Measurements from ENCODE around the gene MXD4.
"Not testable (repeated sequence)": the region's sequence is repeated elsewhere in the genome, so short reads cannot be mapped to it uniquely, and the experiment has no call there.

MXD4 gene

GRCh38 chr4:2217726-2218125 lies 44.2 kb downstream of the MXD4 start:
- DNase-seq: no peak

DNA sequence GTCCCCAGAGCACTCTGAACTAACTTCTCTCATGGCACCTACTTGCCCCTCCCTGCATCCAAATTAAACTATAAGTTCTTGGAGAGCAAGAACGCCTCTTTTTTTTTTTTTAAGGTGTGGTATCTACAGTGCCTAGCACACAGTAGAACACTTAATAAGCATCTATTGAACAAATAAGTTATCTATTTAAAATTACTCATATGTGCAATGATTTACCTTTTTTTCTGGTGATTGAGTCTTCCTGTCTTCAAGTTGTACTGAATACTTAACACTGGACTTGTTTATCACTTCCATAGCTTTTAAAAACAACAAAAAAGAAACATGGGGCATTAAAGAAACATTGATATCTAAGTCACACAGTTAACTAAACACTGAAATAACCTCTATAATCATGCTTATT lies 49.1 kb downstream of the MXD4 start:
- no peak for DNase-seq

- not testable (repeated sequence) for DNase-seq
Observed at GRCh38 chr4:2202789-2203188, 59.1 kb downstream of the MXD4 start.
